ENCODE measurements around the gene FAM177B.
"Not testable (repeated sequence)": the region's sequence is repeated elsewhere in the genome, so short reads cannot be mapped to it uniquely, and the experiment has no call there.

FAM177B gene

GRCh38 chr1:222741630-222742457, 4.8 kb downstream of the FAM177B start:
- DNase-seq: not testable (repeated sequence)

DNA sequence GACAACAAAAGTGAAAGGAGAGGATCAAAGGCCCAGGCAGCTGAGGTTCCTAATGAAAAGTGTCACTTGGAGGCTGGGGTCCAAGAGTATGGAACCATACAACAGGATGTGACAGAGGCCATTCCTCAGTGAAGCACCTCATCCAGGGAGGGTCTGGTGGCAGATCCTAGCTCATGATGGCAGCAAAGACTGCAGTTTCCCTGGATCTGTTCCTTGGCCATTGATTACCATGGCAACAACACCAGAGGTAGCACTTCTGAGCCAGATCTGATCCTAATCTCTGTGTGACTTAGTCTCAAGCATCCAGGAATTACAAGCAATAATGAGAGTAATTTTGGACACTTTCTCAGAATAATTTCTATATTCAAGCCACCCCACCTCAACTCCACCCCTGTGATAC, 12.9 kb downstream of the FAM177B start:
- DNase-seq: no peak

DNA sequence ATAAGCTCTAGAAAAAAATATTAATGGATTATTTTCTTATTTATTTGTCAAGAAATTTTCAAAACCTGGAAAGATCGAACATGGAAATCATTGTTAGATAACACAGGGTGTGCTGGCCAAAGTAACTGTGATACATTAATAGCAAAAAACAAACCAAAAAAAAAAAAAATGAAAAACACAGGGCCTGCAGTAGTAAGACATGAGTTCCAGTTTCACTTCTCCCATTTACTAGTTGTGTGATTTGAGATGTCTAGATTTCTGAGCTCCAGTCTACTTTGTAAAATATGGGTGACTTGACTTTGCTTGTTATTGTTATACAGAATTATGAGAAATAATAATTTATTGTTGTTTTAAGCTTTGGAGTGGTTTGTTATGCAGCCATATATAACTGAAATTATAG, 13.6 kb downstream of the FAM177B start:
- no peak for DNase-seq

GRCh38 chr1:222751255-222751654, 14.3 kb downstream of the FAM177B start:
- no peak for DNase-seq

GRCh38 chr1:222754366-222755139, 17.6 kb downstream of the FAM177B start:
- peak; percentile 75 for DNase-seq

DNA sequence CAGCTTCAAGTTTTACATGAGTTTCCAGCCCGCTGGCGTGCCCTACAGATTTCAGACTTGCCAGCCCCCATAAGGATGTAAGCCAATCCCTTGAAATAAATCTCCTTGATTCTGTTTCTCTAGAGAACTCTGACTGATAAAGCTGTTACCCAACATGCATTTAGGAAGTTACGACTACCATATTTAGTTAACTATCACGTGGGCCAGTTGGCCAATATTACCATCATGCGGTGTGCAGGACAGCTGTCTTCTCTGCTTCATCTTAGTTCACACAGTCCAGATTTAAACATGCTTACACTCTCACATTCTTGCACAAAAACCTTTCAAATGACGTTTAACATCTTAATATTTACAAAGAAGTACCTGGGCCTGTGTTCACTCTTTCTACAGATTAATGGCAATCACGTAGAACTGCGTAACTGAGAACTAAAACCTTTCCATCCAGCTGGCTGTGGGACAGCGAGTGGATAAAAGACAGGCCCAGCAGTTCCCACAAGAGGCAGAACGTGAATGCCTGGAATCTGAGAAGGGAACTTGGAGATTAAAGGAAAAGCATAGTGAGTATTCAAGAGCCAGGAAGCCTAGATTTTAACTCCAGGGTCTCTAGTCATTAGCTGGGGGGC, 20.8 kb downstream of the FAM177B start:
- DNase-seq: no peak

DNA sequence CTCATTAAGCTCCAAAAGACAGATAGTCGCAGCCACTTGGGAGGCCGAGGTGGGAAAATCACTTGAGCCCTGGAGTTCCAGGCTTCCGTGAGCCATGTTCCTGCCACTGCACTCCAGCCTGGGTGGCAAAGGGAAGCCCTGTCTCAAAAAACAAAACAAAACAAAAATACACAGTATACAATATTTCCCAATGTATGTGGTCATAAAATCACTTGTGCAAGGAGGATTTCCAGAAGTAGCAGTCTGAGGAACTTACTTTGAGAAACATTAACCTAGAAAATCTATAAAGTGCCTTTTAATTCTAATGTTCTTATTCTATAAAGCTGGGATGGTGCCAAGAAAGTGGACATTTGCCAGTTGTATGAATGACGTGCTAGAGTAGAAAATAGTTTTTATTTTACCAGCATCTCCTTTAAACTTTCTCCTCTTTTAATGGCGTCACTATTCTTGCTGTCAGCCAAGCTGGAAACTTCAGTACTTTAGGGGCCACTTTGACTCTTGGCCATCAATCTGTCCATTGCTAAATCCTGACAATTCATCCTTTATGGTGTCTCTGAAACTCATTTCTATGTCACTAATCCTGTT, 22.5 kb downstream of the FAM177B start:
- DNase-seq: no peak

DNA sequence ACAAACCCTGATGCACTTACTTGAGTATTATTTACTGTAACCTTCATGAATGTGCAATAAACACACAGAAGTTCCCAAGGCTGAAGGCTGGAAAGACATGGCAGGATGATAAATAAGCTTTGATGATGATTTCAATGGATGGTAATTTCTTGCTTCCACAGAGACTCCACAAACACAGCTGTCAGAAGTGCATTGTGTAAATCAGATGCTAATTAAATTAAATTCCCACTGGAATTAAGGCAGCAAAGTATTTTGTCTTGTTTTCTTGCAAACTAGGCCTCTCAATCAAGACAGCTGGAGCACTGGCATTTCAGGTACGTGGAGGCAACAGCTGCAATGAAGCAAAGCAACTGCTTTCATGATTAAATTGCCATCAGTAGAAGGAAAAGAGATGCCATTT, 24.1 kb downstream of the FAM177B start:
- DNase-seq: no peak

DNA sequence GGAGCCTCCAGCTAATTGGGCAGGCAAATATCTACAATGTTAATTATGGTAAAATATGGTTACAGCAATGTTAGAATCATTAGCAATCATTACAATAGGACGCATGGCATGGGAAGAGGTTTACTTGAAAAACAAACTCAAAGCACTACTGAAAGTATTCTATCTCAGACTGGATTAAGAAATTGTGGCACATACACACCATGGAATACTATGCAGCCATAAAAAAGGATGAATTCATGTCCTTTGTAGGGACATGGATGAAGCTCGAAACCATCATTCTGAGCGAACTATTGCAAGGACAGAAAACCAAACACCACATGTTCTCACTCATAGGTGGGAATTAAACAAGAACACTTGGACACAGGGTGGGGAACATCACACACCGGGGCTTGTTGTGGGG, 25.2 kb downstream of the FAM177B start:
- not testable (repeated sequence) for DNase-seq

DNA sequence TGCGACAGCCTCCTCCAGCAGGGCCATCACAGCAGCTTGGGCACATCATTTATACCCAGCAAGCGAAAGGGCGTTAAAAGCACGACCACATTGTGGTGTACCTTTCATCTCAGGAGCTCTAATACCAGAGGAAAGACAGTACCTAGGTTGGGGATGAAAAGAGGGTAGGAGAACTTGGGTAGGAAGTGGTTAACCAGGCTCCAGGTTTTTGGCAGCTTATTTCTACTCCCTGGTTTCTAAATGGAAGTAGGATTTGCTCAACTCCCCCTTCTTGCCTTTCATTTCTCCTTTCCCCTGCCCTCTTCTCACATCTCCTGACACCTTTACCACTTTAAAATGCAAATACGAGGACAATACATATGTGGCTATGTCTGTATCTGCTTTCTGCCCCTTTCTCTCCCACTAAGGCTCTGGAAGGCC, 30.2 kb downstream of the FAM177B start:
- no peak for DNase-seq

DNA sequence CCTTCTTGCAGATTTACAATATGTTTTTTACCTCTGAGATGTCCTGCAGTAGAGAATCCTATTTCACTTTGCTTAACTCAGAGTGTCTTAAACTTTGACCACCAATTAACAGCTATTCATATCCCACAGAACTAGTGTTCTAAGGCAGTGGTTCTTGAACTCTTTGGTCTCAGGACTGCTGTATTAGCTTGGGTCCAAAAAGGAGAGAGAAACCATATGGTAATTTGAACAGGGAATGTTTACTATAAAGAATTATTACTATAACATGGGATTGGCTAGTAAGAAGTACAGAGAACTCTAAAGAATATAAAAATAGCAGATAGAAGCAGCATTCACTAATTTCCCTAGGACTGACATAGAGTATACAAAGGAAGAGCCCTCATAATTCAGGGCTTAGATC, 31.6 kb downstream of the FAM177B start:
- no peak for DNase-seq

DNA sequence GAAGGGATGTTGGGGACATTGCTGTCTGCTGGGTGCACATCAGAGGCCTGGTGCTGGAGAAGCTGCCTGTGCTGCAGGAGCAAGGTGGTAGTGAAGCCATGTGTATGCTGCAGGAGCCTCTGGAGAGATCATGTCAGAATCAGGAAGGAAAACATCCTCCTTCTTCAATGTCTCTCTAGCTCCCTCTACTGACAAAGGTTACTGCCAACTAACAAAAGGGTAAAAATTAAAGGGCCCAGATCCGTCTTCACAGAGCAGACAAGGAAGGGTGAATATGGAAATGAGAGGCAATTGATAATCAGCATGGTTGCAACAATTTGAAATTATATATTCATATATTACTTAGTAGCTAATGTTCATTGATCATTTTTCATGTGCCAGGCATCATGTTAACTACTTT, 32.2 kb downstream of the FAM177B start:
- no peak for DNase-seq

- DNase-seq: no peak
Observed at GRCh38 chr1:222769971-222770620, 33.1 kb downstream of the FAM177B start.

- DNase-seq: no peak
Observed at GRCh38 chr1:222772996-222773379, 36.0 kb downstream of the FAM177B start.

GRCh38 chr1:222777463-222777862, 40.5 kb downstream of the FAM177B start:
- peak; percentile 27 for DNase-seq

GRCh38 chr1:222777977-222778376, 41.0 kb downstream of the FAM177B start:
- DNase-seq: peak; percentile 30

DNA sequence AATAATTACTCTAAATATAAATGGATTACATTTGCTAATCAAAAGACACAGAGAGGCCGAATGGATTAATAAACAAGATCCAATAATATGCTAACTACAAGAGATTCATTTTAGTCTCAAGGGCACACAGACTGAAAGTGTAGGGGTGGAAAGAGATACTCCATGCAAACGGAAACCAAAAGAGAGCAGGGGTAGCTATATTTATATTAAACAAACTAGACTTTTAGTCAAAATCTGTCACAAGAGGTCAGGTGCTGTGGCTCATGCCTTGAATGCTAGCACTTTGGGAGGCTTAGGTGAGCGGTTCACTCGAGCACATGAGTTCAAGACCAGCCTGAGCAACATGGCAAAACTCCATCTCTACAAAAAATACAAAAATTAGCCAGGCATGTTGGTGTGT, 44.2 kb downstream of the FAM177B start:
- no peak for DNase-seq

GRCh38 chr1:222783051-222783450, 46.0 kb downstream of the FAM177B start:
- no peak for DNase-seq

DNA sequence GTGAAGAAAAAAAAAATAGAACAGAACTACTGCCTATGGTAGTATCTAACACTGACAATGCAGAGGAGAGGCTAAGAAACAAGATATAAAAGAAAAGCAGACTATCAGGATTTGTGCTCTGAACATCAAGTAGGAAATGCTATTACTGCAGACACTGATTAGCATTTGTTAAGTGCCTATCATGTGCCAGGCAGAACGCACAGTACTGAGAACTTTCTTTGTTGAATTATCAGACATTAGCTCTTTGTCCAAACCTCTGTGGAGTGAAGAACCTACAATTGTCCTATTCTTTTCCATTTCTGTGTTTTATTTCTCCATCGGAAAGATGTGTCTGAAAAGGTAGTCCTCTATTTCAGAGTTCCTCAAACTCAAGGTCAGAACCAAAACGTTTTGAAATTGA, 47.4 kb downstream of the FAM177B start:
- DNase-seq: no peak

DNA sequence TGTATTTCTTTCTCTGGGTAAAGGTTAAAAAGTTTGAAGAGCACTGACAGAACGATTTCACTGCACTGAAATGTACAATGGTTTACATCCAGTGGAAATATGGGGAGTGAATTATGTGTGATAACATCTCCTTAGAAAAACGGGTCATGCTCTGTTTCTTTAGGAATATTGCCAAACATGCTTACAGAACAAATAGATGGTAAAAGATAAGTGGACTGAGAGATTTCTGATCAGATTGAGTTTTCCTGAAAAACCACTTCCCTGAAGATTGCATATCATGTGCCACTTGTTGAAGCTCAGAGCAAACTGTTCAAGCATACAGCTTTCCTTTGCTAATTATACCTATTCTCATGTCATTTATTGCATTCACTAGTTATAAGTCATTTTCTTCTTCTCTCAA, 47.9 kb downstream of the FAM177B start:
- no peak for DNase-seq

DNA sequence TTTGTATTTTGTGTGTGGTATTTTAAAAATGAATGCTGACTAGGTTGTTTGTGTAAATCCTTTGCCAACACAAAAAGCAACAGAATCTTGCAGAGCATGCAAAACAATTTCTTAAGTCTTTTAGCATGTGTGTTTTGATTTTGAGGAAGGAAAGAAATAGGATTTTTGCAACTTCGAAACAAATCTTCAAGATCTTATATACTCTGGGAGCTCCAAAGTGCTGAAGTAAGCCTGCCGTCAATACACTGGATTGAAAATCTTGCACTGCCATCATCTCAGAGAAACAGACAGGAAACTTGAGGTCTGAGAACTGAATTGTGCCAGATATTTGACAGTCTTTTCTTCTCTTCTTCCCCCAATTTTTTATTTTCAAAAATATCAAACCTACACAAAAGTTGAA, 48.5 kb downstream of the FAM177B start:
- DNase-seq: no peak

GRCh38 chr1:222786121-222786520, 49.1 kb downstream of the FAM177B start:
- no peak for DNase-seq

- DNase-seq: no peak
Observed at GRCh38 chr1:222787729-222788128, 50.7 kb downstream of the FAM177B start.
